Renal cortex interstitium (tissue), 11 donors: ENCODE results near the gene ROBO1. TPM values are rescaled to one million over a fixed set of nuclear protein-coding genes. Genes with fewer than 3 reads are reported as not detected.
"Not testable (repeated sequence)": the region's sequence is repeated elsewhere in the genome, so short reads cannot be mapped to it uniquely, and the experiment has no call there.

Source experiments
- DNase-seq, 11 donors: peaks; one replicate each; pipeline ENCODE4 v3.0.0-alpha.2; 2013; ENCODE audit warnings: low read depth in 9 of 11, low spot score in 4 of 11; ENCODE audit errors: extremely low read depth in 1 of 11
- polyA plus RNA-seq, 3 donors: library from polyadenylated mRNA; unstranded; fragments of 120-200 nt; gene quantifications; one replicate each; pipeline ENCODE4 v1.2.1, GENCODE V29; 2013; ENCODE audit not compliant: insufficient read length in 3 of 3

ROBO1 gene
- polyA plus RNA-seq, 3 donors, result 106 to 124 (median 118) TPM

DNA sequence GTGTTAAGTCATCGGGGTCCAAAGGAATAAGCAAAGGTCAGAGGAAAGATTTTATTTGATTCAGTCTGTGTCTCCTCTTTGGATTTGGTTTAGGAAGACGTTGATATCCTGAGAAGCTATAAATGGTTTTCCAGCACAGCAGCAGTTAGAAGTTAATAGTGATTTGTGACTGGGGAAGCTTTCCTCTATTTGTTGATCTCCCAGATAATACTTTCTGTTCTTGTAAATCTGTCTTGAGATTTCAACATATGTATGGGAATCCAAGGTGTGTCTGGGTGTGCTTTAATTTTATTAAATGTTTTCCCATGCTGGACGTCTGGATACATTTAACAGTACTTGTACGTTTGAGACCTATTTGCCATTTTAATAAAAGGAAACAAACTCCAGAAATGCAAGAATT, 409.5 kb downstream of the ROBO1 start:
- no peak for DNase-seq

DNA sequence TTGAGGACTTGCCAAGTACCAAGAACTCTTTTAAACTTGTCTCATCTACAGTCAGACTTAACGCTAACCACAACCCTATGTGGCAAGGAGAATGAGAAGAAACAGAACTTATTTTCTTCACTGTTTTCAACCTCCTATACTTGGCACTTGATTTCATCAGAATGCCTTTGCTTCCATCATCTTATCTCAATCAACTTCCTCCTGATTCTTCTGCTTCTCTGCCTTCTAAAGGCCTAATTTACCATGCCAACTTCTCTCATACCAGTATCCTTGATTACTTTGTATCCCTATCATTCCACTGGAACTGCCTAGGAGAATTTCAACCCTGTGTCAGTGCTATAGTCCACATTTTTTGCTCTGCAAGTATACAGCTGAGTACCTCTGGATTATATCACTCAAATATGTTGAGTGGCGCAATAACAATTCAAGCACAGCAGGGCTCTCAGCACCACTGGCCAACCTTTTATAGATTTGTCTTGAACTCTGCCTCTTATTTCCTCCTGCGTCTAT, 413.6 kb downstream of the ROBO1 start:
- DNase-seq, result no peak

DNA sequence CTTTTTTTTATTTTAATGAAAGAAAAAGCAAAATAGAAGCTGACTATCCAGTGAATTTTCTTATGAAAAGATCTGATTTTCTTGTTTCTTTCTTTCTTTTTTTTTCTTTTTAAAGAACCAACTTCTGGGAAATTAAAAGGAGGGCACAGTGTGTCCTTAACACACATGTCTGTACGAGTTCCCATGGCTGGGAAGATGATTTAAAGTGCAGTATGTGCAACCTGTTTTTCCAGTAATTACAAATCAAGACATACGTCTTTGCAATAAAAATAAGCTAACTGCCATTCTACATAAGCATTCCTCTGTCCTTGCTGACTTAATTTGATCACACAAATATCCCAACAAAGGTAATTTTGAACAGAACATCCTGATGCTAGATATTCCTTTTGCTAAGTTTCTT, 416.1 kb downstream of the ROBO1 start:
- DNase-seq, result no peak

DNA sequence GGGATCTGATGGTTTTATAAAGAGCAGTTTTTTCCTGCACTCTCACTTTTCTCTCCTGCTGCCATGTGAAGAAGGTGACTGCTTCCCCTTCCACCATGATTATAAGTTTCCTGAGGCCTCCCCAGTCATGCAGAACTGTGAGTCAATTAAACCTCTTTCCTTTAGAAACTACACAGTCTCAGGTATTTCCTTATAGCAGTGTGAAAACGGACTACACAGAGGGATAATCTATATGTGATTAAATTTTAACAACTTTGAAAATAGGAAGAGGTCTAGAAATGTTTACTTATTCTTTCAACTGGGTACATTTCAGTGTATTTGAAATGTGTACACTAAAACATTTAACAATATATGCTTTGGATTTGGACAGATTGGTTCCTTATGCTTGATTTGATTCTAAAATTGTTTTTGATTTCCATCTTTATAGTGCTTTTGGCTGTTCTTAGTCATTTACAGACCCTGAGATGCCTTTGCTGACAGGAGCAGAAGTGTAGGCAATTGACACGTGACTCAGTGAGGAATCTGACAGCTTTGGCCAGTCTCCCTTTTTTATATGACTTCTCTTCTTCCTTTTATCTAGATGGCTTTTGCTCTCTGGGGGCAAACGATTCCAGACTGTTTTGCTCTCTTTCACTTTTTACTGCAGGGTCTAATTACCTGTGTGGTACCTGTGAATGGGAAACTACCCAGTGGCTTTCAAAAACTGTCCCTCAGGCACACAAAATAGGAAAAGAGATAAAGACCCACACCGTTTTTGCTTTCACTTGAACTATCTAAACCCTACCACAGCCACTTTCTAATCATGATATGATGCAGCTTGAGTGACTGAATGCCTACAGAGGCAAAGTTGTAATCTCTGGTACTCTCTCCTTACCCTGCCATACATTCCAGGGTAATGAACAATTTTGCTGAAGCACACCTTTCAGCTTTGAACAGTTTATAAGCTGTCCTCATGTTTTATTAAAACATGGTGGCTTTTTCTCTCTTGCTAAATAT, 422.6 kb downstream of the ROBO1 start:
- no peak for DNase-seq

DNA sequence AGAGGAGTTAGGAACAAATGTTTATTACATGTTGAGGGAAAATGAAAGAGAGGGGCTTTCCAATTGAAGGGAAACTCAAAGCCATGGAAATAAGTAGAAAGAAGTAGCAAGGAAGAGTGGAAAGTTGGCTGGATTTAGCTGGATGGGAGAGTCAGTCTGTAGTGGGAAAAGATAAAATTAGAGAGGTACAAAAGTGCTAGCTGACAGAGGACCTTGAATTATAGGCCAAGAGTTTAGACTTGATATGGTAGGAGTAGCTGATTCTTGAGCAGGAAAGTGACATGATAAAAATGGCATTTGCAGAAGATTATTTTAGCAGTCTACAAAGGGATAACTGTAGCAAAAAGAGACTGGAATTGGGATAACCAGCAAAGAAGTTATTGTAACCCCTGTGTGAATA, 425.8 kb downstream of the ROBO1 start:
- DNase-seq, result no peak

DNA sequence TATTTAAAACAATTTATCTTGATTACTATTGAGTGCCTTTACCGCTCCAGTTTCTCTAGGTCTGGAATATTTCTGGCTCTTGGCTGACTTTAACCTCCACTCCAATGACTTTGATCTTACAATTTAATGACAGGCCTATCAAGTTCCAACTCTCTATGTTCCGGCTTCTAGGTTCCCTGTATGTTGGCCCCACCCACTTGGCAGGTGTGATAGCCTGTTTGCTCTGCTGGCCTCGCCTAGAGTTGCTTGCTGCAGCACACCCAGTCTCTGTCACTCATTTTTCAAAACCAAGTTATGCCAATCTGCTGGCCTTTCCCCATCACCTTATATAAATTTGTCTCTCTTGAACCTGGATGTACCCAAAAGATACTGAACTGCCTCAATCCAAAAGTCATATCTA, 428.0 kb downstream of the ROBO1 start:
- DNase-seq, result peak in 2 of 11 donors; percentile 3 to 5

DNA sequence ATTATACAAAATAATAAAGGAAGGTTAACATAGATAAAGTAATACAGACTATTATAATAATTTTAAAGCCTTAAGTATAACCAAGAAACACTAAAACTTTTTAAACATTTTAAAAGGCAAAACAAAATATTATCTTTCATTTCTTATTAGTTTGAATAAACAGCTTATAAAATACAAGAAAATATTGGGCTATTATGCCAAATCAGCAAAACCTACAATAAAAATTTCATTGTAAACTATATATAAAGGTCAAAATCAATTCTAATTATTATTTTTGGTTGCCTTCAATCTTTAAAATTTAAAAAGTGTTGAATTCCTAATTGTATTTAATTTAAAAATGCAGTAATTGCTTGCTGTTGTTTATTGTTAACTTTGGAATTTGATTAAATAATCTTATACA, 430.0 kb downstream of the ROBO1 start:
- no peak for DNase-seq

DNA sequence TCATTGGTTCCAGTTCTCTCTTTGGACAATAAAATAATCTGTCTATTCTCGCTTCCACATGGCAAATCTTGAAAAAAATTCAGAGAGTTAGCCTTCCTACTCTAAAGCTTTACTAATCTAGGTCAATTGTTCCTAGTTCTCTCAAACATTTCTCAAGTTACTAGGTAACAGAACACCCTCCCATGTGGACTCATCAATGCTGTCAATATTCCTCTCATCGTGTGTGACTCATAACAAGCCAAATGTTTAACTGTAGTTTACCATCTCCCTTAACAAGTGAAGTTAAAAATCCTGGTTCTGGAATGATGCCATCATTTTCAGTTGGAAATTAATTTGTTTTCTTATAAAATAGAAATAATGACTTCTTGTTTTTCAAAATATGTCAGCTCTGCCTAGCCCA, 438.6 kb downstream of the ROBO1 start:
- DNase-seq, result no peak

DNA sequence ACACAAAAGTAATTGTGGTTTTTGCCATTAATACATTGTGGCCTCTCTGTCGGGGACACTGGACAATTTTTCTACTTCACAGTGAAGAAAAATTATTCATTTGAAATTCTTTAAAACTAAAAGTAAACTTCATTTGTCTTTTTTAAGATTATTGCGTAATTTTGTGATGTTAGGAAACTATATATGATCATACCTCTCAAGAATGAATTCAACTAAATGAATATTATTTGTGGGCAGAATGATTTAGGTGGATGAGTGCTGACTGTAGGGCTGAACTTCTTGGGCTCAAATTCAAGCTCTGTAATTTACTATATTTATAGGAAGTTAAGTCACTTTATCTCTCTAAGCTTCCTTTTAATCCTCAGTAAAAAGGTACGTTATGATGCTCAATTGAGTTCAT, 441.2 kb downstream of the ROBO1 start:
- DNase-seq, result no peak

DNA sequence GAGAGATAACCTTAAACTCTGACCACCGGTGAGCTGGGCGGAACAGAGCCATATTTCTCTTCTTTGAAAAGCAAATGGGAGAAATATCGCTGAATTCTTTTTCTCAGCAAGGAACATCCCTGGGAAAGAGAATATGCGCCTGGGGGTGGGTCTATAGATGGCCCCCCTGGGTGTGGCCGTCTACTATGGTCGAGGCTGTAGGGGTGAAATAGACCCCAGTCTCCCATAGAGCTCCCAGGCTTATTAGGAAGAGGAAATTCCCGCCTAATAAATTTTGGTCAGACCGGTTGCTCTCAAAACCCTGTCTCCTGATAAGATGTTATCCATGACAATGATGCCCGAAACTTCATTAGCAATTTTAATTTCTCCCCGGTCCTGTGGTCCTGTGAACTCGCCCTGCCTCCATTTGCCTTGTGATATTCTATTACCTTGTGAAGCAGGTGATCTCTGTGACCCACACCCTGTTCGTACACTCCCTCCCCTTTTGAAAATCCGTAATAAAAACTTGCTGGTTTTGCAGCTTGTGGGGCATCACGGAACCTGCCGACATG, 441.9 kb downstream of the ROBO1 start:
- not testable (repeated sequence) for DNase-seq

DNA sequence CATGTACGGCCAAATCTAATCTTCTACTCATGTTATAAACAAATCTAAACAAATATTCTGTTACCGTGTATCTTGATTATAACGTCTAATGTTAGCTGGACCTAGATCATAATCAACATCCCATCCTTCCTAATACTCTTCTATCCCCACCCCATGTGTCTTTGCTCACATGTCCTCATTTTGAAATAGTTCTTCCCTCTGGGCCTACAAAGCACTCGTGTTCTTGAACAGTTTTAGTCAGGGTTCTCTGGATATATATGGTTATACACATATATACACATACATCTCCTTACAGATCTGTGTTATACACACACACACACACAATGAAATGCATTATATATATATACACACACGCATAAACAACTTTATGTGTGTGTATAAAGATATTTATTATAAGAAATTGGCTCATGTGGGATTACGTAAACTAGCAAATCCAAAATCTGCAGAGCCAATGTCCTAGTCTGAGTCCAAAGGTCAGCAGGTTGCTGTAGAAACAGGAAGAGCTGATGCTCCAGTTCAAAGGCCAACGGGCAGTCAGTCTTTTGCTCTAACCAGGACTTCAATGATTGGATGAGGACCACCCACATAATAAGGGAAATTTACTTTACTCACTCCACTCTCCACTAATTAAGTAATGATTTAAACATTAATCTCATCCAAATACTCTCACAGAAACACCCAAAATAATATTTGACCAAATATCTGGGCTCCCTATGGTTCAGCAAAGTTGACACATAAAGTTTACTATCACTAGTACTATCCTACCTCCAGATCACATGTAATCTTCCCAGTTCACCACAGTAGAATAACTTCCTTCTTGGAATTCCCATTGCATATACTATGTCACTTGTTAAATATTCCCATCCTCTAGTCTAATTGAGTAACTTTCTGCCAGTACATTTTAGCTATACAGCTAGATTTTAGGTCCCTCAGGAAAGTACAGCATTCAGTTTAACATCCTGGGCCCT, 450.0 kb downstream of the ROBO1 start:
- no peak for DNase-seq

DNA sequence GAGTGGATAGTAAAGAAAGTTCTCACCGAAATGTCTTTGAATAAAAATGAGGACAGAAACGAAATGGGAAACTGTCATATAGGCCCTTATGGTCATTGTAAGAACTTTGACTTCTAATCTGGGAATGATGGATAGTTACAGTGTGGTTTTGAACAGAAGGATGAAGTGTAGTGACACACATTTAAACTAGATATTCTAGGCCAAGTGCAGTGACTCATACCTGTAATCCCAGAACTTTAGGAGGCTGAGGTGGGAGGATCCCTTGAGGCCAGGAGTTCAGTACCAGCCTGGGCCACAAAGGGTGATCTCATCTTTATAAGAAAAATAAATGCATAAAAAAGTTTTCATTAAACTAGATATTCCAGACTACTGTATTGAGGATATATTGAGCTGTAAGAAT, 452.8 kb downstream of the ROBO1 start:
- no peak for DNase-seq

DNA sequence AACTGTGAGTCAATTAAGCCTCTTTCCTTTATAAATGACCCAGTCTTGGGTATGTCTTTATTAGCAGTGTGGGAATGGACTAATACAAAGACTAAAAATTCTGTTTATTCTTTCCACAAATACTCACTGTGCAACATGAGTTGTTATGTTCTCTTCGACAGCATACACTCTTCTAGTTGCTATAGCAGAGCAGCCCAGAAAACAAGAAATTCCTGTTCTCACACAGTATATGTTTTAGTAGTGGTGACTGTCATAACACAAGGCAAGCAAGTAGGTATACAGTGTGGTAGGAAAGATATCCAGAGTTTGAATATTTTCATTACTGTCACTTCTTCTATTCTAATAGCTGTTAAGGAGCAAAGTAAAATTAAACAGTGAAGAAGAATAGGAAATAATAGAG, 453.3 kb downstream of the ROBO1 start:
- DNase-seq, result no peak

DNA sequence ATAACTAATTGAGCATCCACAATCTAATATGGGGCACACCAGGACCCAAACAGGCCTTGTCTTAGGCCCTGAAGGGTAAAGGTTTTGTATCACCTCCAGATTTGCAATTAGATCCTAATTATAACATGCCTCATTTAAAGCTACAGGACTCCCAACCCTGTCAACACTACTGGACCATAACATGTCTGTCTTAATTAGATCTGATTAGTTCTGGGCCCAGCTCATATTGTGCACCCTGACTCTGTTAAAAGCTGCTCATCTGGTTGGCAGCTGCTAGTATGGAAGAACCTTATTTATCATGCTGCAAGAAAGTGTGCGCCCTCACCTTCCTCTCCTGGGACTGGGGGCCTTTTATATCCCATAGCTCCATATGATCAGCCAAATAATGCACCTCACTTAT, 457.8 kb downstream of the ROBO1 start:
- DNase-seq, result no peak

DNA sequence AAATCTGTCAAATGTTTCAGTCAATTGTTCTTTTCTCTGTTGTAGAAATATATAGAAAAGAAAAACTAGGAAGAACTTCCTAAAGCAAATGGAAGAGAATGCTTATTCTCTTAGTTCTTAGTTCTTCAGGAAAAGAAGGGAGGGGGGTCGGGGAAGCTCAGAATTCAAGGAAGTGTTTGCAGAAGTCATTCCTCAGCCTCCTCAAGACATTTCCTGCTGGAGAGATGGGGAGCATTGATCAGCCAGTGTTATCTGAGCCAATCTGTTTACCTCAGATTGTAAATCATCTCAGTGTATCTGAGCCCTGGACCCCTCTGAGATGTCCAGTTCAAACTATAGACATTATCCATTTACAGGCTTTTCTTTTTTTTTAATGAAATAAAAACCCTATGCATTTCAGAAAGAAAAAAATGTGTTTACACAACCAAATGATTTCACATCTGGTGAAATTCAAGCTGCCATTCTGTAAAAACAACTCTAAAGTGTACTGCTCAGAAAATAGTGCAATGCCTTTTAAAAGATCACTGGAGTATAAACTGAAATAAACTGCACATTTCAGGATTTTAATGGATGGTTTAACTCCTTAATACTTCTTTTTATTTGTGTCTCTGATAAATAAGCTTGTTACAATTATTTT, 460.7 kb downstream of the ROBO1 start:
- DNase-seq, result peak in 1 of 11 donors; percentile 3

DNA sequence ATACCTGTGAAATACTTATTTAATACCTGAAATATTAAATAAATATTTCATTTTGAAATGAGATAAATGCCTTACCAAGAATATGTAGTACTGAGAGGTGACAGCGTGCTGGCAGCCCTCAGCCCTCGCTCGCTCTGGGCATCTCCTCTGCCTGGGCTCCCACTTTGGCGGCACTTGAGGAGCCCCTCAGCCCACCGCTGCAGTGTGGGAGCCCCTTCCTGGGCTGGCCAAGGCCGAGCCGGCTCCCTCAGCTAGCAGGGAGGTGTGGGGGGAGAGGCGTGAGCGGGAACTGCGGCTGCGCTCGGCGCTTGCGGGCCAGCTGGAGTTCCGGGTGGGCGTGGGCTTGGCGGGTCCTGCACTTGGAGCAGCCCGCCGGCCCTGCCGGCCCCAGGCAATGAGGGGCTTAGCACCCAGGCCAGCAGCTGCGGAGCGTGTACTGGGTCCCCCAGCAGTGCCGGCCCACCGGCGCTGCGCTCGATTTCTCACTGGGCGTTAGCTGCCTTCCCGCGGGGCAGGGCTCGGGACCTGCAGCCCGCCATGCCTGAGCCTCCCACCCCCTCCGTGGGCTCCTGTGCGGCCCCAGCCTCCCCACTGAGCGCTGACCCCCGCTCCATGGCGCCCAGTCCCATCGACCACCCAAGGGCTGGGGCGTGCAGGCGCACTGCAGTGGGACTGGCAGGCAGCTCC, 467.7 kb downstream of the ROBO1 start:
- not testable (repeated sequence) for DNase-seq

DNA sequence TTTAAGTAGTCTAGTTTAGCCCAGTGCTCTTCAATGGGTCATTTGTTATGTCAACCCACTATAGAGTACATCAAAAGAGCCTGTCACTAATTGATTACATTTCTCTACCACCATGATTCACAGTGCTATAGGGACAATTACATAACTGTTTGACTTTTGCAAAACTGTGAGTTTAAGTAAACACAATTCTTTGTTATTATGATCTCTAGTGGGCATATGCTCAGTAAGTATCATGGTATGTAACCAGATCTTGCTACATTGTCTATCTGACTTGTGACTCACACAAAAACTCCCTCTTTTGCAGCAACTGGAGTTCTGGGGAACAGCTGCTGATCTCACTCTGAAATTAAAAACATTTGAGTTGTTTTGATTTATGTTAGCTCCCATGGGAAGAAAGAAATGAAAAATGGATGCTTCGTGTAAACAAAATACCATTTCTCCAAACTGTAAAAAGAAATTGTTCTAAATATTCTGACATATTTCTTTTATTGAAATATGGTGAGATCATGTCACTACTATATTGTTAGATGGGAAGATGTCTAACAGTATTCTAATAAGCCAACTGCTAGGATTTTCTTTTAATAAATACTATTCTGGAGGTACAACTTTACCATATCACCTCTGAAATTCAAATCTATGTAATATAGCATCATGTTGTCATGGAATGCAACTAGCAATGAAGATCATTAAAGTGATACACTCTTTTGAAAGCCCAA, 470.4 kb downstream of the ROBO1 start:
- peak in 3 of 11 donors; percentile 2 to 20 (median 7) for DNase-seq

DNA sequence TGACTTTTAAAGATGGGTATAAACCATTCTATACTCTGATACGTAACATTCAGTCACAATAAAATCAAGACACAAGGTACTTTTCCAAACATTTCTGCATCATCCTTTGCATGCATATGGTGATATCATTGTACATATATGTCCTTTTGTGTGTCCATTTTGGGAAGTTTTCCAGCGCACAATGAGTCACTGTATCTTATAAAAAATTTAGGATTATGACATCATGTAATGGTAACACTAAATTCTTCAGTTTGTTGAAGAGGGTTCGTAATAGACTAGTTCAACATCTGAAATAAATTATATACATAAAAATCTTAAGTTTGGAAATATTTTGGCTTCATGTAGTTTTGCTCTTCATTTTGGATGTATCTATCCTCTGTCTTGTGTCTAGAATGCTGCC, 480.9 kb downstream of the ROBO1 start:
- no peak for DNase-seq
